HG03159 (cell line): Measurements from ENCODE around the gene CCDC30.
A peak's percentile ranks its signal among the peaks of the same experiment; 100 is the strongest.
"Not testable (repeated sequence)": the region's sequence is repeated elsewhere in the genome, so short reads cannot be mapped to it uniquely, and the experiment has no call there.

Experiments used
- ATAC-seq: cut with Tn5 transposase; IDR thresholded peaks from one replicate; pipeline ENCODE4 v1.9.1; 2021; ENCODE audit warnings: mild to moderate bottlenecking, moderate library complexity; ENCODE audit not compliant: unreplicated experiment

The CCDC30 gene

DNA sequence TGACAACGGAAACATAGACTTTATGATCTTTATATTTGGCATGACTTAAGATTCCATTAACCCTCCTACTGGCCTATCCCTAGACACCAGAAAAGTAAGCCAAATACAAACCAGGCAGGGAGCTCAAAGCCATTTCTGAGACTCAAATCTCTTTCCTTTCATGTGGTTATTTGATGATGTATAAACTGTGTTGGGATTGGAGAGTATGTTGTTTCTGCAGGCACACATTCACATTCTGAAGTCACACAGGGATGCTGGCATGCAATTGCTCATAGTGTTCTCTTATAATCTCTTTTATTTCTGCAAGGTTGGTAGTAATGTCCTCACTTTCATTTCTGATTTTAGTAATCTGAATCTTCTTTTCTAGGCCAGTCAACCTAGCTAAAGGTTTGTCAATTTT, 13.0 kb upstream of the CCDC30 start:
- no peak for ATAC-seq

DNA sequence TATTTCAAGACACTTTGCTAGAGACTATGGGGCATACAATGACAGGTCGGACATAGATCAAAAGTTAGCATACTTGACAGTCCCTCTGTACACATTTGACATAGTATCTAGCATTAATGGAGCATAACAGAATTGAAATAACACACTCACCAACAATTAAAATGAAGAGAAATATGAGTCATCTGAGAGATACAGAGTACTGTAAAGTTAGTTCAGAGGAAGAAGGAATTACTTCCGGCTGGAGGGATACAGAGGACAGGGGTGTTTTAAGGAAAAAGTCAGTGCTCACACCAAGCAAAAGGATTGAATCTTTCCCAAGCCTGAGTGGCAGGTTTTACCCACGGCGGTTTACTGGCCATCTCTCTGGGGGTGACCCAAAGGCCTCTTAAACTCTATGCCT, 9.7 kb upstream of the CCDC30 start:
- ATAC-seq: no peak

DNA sequence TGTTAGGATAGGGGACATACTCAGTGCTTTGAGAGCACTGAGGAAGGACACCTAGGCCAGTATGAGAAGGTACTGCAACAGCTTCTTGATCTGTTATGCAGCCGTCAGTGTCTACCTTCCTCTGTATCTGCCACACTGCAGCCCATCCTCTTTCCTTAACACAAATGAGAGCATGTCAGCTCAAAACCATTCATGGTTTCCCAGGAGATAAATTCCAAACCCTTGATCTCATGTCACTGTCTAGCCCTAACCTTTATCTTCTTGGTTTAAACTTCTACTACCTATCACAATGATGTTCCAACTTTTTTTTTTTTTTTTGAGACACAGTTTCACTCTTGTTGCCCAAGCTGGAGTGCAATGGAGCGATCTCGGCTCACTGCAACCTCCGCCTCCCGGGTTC, 8.7 kb upstream of the CCDC30 start:
- no peak for ATAC-seq

DNA sequence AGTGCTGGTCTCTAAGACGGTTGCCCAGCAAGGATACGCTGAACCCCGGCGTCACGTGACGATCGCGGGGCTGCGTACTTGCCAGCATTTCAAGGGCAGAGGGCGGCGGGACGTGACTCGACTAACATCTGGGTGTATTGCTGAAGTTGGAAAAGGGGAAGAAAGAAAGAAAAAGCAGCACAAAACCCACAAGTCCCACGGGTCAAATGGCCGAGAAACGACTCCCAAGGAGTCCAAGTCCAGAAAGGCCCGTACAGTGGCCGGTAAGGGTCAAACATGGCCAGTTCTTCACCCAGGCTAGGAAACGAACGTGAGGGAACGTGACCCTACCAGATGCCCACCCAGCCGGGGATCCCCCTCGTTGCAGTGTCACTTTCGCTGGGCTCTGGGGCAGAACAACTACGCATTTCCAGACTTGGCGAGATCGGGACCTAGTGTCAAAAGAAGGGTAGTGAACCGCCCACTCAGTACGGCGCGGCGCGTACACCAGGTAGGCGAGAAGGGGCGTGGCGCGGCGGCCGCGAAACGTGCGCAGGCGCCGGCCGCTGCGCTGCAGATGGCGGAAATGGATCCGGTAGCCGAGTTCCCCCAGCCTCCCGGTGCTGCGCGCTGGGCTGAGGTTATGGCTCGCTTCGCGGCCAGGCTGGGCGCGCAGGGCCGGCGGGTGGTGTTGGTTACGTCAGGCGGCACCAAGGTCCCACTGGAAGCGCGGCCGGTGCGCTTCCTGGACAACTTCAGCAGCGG, 6.9 kb upstream of the CCDC30 start, which contains the start of the genes PPCS and ZMYND12:
TSS of gene PPCS (plus strand) at position 534 of the 744 bp plus-strand sequence. CDS start at position 557, 23 bp downstream.
TSS of gene ZMYND12 (minus strand) at position 13 of the 744 bp plus-strand sequence. CDS start 25 bp downstream, outside the sequence.
- peak; percentile 81 for ATAC-seq

DNA sequence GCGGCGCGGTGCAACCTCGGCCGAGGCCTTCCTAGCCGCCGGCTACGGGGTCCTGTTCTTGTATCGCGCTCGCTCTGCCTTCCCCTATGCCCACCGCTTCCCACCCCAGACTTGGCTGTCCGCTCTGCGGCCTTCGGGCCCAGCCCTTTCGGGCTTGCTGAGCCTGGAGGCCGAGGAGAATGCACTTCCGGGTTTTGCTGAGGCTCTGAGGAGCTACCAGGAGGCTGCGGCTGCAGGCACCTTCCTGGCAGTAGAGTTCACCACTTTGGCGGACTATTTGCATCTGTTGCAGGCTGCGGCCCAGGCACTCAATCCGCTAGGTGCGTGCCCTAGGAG, 6.4 kb upstream of the CCDC30 start:
- peak; percentile 60 for ATAC-seq

DNA sequence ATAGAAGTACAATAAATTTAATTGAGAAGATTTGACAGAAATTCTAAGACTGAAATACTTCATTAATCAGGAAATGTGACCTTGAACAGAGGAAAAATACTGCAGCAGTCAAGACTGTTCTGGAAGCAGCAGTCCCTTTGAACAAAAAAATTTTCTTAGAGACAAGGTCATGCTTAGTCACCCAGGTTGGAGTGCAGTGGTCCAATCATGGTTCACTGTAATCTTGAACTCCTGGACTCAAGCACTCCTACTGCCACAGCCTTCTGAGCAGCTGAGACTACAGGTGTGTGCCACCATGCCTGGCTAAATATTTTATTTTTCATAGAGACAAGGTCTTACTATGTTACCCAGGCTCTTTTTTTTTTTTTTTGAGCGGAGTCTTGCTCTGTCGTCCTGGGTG, 1.9 kb upstream of the CCDC30 start:
- no peak for ATAC-seq

DNA sequence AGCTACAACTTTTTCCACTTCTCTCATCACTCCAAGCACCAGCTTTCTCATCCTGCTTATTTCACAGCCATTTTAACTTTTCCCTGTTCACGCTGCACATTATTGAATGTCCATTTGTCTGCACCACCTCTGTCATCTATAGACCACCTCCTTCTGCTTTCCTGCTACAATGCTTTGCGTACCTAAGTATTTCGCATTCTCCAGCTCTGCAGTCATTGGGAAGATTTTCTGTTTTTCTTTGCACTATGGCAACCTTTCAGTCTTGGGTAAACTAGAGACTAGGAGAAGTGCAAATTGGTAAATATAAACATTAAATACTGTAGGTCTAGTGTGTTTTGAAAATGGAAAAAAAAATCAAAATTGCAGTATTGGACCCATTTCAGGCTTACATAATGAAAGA, 835 bp downstream of the CCDC30 start:
- ATAC-seq: no peak

DNA sequence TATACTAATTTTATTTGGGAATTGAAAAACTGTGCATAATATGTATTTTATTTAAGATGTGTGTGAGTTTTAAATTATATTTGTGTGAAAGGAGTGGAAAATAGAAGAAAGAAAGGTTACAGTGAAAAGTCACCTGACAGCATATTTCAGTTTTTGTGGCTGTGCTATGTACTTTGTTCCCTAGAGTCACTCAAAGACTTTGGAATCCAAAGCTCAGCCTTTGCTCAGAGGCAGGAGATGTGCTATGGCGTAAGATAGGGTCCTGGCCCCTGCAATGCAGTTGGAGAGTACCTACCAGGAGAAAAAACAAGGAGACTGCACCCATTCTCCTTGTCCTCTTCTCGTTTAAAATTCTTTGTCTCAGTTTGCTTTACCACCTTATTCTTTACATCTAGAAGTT, 2.9 kb downstream of the CCDC30 start:
- no peak for ATAC-seq

DNA sequence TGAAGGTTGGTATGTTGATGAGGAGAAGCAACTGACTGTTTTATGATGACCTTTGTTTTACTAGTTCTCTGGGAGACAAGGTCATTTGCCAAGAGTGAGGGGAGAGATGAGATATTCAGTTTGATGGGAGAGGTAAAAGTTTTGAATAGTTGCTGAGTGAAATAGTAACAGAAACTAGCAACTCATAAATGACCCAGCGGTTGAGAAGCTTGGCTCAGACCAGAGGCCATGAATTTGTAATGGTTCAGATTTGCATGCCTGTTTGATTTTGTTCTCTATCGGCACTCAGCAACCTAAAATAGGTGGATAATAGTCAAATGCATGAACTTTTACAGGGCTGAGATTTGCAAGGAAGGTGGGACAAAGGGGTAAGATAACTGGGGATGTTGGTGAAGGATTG, 6.6 kb downstream of the CCDC30 start:
- ATAC-seq: no peak

DNA sequence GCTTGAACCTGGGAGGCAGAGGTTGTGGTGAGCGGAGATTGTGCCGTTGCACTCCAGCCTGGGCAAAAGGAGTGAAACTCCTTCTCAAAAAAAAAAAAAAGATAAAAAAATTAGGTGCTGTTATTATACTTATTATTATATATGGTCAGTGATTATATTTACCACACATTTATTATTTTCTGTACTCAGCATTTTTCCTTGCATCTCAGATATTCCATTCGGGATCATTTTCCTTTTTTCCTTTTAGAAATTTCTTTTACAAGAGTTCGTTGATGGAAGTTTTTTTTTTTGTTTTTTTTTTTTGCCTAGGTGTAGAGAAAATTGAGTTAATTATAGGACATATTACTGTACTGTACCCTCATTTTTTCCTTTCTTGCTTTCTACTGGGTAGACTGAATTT, 13.5 kb downstream of the CCDC30 start:
- no peak for ATAC-seq

DNA sequence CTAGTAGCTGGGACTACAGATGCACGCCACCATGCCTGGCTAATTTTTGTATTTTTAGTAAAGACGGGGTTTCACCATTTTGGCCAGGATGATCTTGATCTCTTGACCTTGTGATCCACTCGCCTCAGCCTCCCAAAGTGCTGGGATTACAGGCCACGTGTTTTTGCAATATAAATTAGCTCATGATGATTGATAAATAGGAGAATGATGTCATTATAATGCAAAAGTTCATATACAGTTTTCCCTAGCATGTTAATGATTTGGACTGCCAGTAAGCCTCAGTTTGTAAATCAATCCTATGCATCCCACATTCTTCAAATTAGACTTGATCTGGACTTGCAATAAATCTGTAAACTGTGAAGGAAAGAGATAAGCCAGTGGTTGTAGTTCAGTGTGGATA, 14.3 kb downstream of the CCDC30 start:
- ATAC-seq: not testable (repeated sequence)

DNA sequence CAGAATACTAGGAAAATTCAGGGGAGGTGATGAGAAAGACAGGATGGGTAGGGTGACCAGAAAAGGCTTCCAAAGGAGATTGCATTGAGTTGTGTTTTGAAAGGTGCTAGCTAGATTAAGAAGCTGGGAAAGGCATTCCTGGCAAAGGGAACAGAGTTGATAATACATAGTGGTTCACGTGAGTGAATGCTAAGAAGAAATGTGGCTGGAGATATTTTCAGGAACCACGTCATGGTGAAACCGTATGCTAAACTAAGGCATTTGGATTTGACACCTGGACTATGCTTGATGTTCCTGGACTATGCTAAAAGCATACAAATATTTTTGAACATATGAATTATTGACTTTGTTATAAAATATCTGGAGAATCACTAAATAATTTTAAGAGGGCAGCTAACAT, 14.7 kb downstream of the CCDC30 start:
- no peak for ATAC-seq

DNA sequence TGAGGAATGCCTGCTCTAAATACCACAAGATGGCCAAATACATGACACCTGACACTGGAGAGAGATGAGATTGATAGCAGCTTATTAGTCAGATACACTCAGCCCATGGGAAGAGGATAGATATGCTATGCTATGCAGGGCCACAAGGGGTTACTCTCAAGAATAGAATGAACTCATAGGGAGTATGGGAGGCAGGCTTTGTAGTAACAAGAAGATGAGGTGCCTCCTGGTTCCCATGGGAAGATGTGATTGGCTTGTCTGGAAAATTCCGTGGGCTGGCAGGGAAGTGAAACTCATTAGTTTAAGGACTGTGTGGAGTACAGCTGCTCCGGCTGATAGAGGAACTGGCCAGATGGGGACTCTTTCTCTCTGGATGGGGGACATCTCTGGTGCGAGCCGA, 16.5 kb downstream of the CCDC30 start:
- ATAC-seq: no peak

DNA sequence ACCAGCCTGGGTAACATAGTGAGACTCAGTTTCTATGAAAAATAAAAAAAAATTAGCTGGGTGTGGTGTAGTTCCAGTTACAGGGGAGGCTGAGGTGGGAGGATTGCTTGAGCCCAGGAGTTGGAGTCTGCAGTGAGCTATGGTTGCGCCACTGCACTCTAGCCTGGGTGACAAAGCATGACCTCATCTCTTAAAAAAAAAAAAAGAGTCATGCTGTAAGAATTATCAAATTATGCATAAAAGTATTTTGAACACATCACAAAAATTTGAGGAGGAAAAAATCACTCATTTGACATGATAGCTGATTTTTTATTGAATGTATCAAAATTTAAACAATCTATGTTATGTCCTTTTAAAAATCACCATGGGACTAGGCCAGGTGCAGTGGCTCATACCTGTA, 17.8 kb downstream of the CCDC30 start:
- no peak for ATAC-seq

DNA sequence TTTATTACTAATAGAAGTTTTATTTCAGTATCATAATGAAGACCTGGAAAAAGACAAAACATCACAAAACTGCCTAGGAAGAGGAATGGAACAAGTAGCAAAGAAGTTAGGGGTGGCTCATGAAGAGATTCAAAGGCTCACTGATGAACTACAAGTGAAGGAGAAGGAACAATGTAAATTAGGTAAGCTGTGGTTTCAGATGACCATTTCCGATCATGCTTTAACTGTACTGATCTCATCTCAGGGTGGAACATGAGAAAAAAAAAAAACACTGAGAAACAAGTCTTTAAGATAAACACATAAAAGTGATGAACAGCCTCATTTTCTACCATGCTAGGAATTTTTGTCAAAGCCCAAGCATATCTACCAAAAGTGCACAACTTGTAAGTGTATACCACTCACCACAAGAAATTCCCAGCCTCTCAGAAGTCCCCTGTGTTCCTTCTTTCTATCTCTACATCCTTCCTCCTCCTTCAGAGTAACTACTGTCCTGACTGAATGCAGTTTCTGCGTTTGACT, 19.6 kb downstream of the CCDC30 start:
- ATAC-seq: no peak

DNA sequence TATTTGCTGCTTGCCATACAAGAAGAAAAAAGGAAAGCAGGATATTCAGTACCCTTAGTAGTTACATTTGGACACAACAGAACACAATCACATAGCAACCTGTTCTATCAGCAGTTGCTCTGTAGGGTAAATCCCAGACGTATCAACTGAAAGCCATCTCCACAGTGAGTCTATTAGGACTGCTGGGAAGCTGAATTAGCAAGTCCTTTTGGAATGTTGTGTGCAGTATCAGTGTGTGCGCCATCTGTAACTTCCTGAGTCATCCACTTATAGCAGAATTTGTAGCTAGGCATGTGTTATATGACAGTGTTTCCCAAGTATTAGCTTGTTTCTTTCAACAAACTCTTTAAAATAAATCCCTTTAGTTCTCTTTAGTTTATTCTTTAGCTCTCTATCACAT, 21.3 kb downstream of the CCDC30 start:
- no peak for ATAC-seq

DNA sequence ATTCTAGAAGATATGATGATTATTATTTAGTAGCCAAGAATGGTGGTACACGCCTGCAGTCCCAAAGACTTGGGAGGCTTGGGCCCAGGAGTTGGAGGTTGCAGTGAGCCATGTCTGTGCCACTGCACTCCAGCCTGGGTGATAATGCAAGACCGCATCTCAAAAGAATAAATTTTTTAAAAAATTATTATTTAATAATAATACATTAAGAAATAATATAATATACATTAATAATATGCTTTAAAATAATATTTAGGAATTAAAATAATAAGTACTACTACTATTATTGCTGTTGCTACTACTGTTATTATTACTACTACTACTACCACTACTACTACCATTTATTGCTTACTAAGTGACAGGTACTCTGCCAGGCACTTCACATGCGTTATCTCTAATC, 27.2 kb downstream of the CCDC30 start:
- no peak for ATAC-seq

DNA sequence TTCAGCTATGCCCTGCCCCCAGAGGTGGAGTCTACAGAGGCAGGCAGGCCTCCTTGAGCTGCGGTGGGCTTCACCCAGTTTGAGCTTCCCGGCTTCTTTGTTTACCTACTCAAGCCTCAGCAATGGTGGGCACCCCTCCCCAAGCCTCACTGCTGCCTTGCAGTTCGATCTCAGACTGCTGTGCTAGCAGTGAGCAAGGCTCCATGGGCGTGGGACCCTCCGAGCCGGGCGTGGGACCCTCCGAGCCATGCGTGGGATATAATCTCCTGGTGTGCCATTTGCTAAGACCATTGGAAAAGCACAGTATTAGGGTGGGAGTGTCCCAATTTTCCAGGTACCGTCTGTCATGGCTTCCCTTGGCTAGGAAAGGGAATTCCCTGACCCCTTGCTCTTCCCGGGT, 38.9 kb downstream of the CCDC30 start:
- not testable (repeated sequence) for ATAC-seq

DNA sequence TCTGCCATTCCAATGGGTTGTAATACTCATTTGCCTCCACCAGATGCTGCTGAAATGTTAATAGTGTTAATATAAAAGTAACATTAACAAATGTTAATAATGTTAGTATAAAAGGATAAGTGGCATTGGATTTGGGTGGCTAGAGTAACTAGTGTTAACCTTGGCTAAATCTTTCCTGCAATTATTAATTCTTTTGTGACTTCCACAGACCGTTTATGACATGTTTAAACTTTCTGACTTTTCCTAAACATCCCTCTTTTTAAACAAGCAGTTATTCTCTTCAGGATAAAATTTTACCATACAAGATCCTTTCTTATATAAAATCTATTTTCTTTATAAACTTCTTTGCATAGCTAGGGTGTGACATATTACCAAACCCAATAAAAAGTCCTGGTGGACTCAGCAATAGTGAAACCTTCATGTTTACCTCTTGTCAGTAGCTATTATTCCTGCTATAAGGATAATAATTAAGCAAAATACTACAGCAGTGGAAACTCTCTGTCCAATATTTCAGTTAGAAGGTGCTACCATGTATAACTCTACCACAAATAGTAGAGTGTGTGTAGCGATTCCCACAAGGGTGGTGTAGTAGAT, 41.5 kb downstream of the CCDC30 start:
- ATAC-seq: no peak

DNA sequence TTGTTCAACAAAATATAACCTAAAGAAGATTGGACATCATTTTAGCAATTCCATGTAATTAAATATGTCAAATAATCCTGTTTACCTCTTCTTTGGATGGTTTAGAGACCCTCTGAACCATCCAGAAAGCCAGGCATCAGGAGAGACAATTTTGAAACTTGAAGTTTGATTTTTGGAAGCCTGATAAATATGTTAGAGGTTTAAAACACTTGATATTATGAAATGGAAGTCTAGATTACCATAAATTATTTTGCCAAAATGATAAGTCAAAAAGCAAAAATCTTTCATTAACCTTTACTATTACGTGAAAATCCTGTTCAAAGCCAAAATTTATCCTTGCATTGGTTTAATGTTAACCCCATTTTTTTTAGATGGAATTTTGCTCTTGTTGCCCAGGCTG, 43.5 kb downstream of the CCDC30 start:
- no peak for ATAC-seq

DNA sequence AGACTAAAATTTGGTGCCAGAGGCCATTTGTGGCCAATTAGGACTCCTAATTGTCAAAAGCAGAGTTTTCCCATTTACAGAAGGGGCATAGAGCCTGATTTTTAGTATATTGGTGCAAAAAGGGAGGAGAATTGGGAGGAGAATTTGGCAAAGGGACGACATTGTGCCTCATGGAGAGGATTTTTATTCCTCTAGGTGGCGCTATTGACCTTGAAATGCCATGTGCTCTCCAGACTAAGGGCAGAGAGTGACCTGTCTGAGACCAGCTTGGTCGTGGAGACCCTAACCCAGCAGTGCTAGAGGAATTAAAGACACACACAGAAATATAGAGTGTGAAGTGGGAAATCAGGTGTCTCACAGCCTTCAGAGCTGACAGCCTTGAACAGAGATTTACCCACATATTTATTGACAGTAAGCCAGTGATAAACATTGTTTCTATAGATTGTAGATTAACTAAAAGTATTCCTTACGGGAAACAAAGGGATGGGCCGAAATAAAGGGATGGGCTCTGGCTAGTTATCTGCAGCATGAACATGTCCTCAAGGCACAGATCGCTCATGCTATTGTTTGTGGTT, 48.6 kb downstream of the CCDC30 start:
- not testable (repeated sequence) for ATAC-seq

DNA sequence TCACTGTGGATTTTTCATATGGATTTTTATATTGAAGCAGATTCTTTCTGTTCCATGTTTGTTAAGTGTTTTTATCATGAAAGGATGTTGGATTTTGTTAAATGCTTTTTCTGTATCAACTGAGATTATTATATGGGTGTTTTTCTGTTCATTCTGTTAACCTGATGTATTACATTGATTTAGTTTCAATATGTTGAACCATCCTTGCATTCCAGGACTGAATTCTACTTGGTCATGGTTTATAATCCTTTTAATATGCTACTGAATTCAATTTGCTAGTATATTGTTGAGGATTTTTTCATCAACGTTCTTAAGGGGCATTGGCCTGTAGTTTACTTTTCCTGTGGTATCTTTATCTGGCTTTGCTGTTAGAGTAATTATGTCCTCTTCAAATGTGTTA, 55.8 kb downstream of the CCDC30 start:
- ATAC-seq: no peak
